Lung (tissue), 12 donors: ENCODE data around the gene FLNC. TPM values are rescaled to one million over a fixed set of nuclear protein-coding genes. Genes with fewer than 3 reads are reported as not detected.

ENCODE experiments used
- ATAC-seq: fragments of 200-7000 bp; cut with Tn5 transposase; one replicate; pipeline ENCODE4 v1.9.1; 2020; ENCODE audit warnings: moderate number of reproducible peaks; ENCODE audit not compliant: insufficient read depth, low FRiP score
- DNase-seq, 3 donors: peaks; one replicate each; pipeline ENCODE4 v3.0.0-alpha.2; 2013 to 2017
- H3K27ac ChIP-seq, 2 donors: one replicate each; pipeline ENCODE4 v1.5.1; 2013; ENCODE audit warnings: mild to moderate bottlenecking in 2 of 2, moderate library complexity in 2 of 2, control low read depth in 1 of 2, inconsistent platforms in 1 of 2, low read depth in 1 of 2, low read length in 1 of 2
- H3K27me3 ChIP-seq, 3 donors: one replicate each; pipeline ENCODE4 v1.5.1; 2013; ENCODE audit warnings: low read length in 2 of 3; ENCODE audit not compliant: control insufficient read depth in 3 of 3, insufficient read depth in 3 of 3
- H3K36me3 ChIP-seq, 4 donors: one replicate each; pipeline ENCODE4 v1.5.1; 2013; ENCODE audit warnings: low read length in 4 of 4, mild to moderate bottlenecking in 1 of 4, moderate library complexity in 1 of 4; ENCODE audit not compliant: control insufficient read depth in 4 of 4, insufficient read depth in 4 of 4
- H3K4me1 ChIP-seq, 5 donors: one replicate each; pipeline ENCODE4 v1.5.1; 2013; ENCODE audit warnings: low read length in 5 of 5, mild to moderate bottlenecking in 2 of 5, moderate library complexity in 1 of 5; ENCODE audit not compliant: control insufficient read depth in 5 of 5, insufficient read depth in 5 of 5
- H3K4me3 ChIP-seq: one replicate; pipeline ENCODE4 v1.5.1; 2013; ENCODE audit warnings: mild to moderate bottlenecking, control low read depth, moderate library complexity
- H3K9ac ChIP-seq, 2 donors: one replicate each; pipeline ENCODE4 v1.5.1; 2013; ENCODE audit warnings: low read length in 2 of 2, control low read depth in 1 of 2; ENCODE audit not compliant: insufficient read depth in 1 of 2
- H3K9me3 ChIP-seq, 4 donors: one replicate each; pipeline ENCODE4 v1.5.1; 2013; ENCODE audit warnings: low read length in 3 of 4, mild to moderate bottlenecking in 1 of 4, moderate library complexity in 1 of 4; ENCODE audit not compliant: control insufficient read depth in 4 of 4, insufficient read depth in 3 of 4
- CTCF ChIP-seq: IDR thresholded peaks from 2 replicates; pipeline ENCODE4 v1.5.1; 2012; ENCODE audit warnings: mild to moderate bottlenecking; ENCODE audit errors: control extremely low read depth, extremely low read depth
- WGBS, 2 donors: extraction: QIAGEN DNeasy Blood & Tissue Kit; methylation state at CpG; one replicate each; pipeline ENCODE4 v1.1.7; 2013; 5-methylcytosine and 5-hydroxymethylcytosine counted together
- polyA plus RNA-seq, 2 donors: library from polyadenylated mRNA; stranded (reverse); fragments of 200-250 nt; gene quantifications; one replicate each; pipeline ENCODE4 v1.2.1, GENCODE V29; 2013
- total RNA-seq, 2 donors: library from RNA; depleted of rRNA in 1 of 2; stranded (reverse); fragments of >200 nt in 1 of 2; gene quantifications; one replicate each; pipeline ENCODE4 v1.2.1, GENCODE V29; 2014 to 2021
- donor health status: control.
- donor health status: control.
- donor health status: Bipolar disorder and iron deficiency.
- donor health status: healthy.
- donor health status: DM: yes; HTN: yes; CAD: no.

Gene FLNC
- total and polyA plus RNA-seq, 4 donors, result 2.0 to 24.2 (median 7.7) TPM

- no peak for TF ChIP-seq CTCF
- DNase-seq, result no peak
- no peak for ATAC-seq
- WGBS, 2 donors, result 94 to 95% methylated on average over 30 to 31 of the region's 31 CpGs
- H3K9me3 ChIP-seq, result no peaks in the 10 kb centered on the region
- H3K9ac ChIP-seq, result no peak overlapping the region
- no peak overlapping the region for H3K27ac ChIP-seq
- H3K4me1 ChIP-seq, result no peaks in the 10 kb centered on the region
- no peak overlapping the region for H3K4me3 ChIP-seq
- H3K27me3 ChIP-seq, result no peaks in the 10 kb centered on the region
- H3K36me3 ChIP-seq, result peaks cover 0 to 19% (median 14%) of the 10 kb centered on the region in 4 donors
Observed at GRCh38 chr7:128848289-128849155, 18.3 kb downstream of the FLNC start.

- TF ChIP-seq CTCF, result no peak
- ATAC-seq (no peak), DNase-seq (no peak)
- Histone ChIP-seq H3K36me3 (peaks cover 0 to 23% (median 12%) of the 10 kb centered on the region in 4 donors), H3K9me3 (no peaks in the 10 kb centered on the region), H3K9ac (no peak overlapping the region), H3K27me3 (no peaks in the 10 kb centered on the region), H3K4me3 (no peak overlapping the region), H3K4me1 (no peaks in the 10 kb centered on the region), H3K27ac (no peak overlapping the region)
- WGBS, 2 donors, result 95 to 96% methylated on average over 16 of the region's 16 CpGs
Observed at GRCh38 chr7:128849156-128849515, 18.9 kb downstream of the FLNC start.

GRCh38 chr7:128849804-128850490 lies 19.7 kb downstream of the FLNC start:
- H3K36me3 ChIP-seq, result peaks cover 0 to 27% (median 11%) of the 10 kb centered on the region in 4 donors
- no peak overlapping the region for H3K27ac ChIP-seq
- no peak overlapping the region for H3K4me3 ChIP-seq
- H3K27me3 ChIP-seq, result no peaks in the 10 kb centered on the region
- DNase-seq (no peak), ATAC-seq (no peak)
- H3K9me3 ChIP-seq, result no peaks in the 10 kb centered on the region
- H3K9ac ChIP-seq, result no peak overlapping the region
- WGBS, 2 donors, result 88 to 92% methylated on average over 18 of the region's 18 CpGs
- H3K4me1 ChIP-seq, result no peaks in the 10 kb centered on the region
- TF ChIP-seq CTCF, result no peak
